GM23248 (cell line): ENCODE data around the gene C4A. TPM values are rescaled to one million over a fixed set of nuclear protein-coding genes. Genes with fewer than 3 reads are reported as not detected.

Experiments used
- DNase-seq: peaks from one replicate; pipeline ENCODE4 v3.0.0-alpha.2; 2015
- H2AFZ ChIP-seq: fragments of 200-600 bp; sonication (generic); 2 replicates; pipeline ENCODE4 v1.6.1; 2016; ENCODE audit warnings: antibody characterized with exemption
- H3F3A ChIP-seq: fragments of 200-600 bp; sonication (generic); 2 replicates; pipeline ENCODE4 v1.6.1; 2016; ENCODE audit warnings: mild to moderate bottlenecking, antibody characterized with exemption, mixed run types; ENCODE audit not compliant: insufficient read depth
- H3K27ac ChIP-seq: fragments of 200-600 bp; sonication (generic); 2 replicates; pipeline ENCODE4 v1.5.1; 2016; ENCODE audit warnings: mild to moderate bottlenecking
- H3K27me3 ChIP-seq: fragments of 200-600 bp; sonication (generic); replicated peaks from 2 replicates; pipeline ENCODE4 v1.6.1; 2016; ENCODE audit warnings: mild to moderate bottlenecking; ENCODE audit not compliant: insufficient read depth
- H3K36me3 ChIP-seq: fragments of 200-600 bp; sonication (generic); 2 replicates; pipeline ENCODE4 v1.6.1; 2016; ENCODE audit warnings: low read depth, mild to moderate bottlenecking
- H3K4me1 ChIP-seq: fragments of 200-600 bp; sonication (generic); 2 replicates; pipeline ENCODE4 v1.6.1; 2016; ENCODE audit warnings: mild to moderate bottlenecking; ENCODE audit not compliant: insufficient read depth
- H3K4me2 ChIP-seq: fragments of 200-600 bp; sonication (generic); one replicate; pipeline ENCODE4 v1.6.1; 2016; ENCODE audit warnings: mild to moderate bottlenecking; ENCODE audit not compliant: unreplicated experiment
- H3K4me3 ChIP-seq: fragments of 200-600 bp; sonication (generic); 2 replicates; pipeline ENCODE4 v1.5.1; 2016; ENCODE audit warnings: mild to moderate bottlenecking
- H3K79me2 ChIP-seq: fragments of 200-600 bp; sonication (generic); 2 replicates; pipeline ENCODE4 v1.6.1; 2016; ENCODE audit warnings: mild to moderate bottlenecking; ENCODE audit not compliant: insufficient read depth
- H3K9ac ChIP-seq: fragments of 200-600 bp; sonication (generic); 2 replicates; pipeline ENCODE4 v1.6.1; 2016; ENCODE audit warnings: mild to moderate bottlenecking
- H3K9me2 ChIP-seq: fragments of 200-600 bp; sonication (generic); 2 replicates; pipeline ENCODE4 v1.6.1; 2016; ENCODE audit warnings: mixed run types, mild to moderate bottlenecking, moderate library complexity; ENCODE audit not compliant: insufficient read depth
- H3K9me3 ChIP-seq: fragments of 200-600 bp; sonication (generic); one replicate; pipeline ENCODE4 v1.6.1; 2017; ENCODE audit warnings: low read depth
- H4K20me1 ChIP-seq: fragments of 200-600 bp; sonication (generic); 2 replicates; pipeline ENCODE4 v1.6.0; 2016; ENCODE audit not compliant: insufficient read depth
- EZH2 ChIP-seq: fragments of 200-600 bp; sonication (generic); IDR thresholded peaks from 2 replicates; pipeline ENCODE4 v1.6.1; 2018; ENCODE audit warnings: antibody characterized with exemption, mild to moderate bottlenecking; ENCODE audit not compliant: insufficient read depth, poor library complexity, severe bottlenecking
- EZH2phosphoT487 ChIP-seq: fragments of 200-600 bp; sonication (generic); IDR thresholded peaks from 2 replicates; pipeline ENCODE4 v1.6.1; 2018; ENCODE audit warnings: antibody characterized with exemption, moderate library complexity, mild to moderate bottlenecking, low read depth; ENCODE audit not compliant: insufficient read depth
- WGBS, 2 experiments: methylation state at CpG; one replicate each; pipeline ENCODE4 v1.1.6; 2015 to 2017; ENCODE audit warnings: low lambda C conversion rate in 2 of 2, low coverage in 1 of 2; ENCODE audit errors: missing lambda C conversion rate in 2 of 2; 5-methylcytosine and 5-hydroxymethylcytosine counted together
- in situ Hi-C: fragments of 300-500 bp; cut with MboI; formaldehyde crosslinking; loops from 2 replicates; pipeline ENCODE4 v1.15.0; 2020
- polyA plus RNA-seq: library from polyadenylated mRNA; unstranded; fragments of >200 nt; fragmentation: Nextera tagmentation; extraction: Ambion mirVana; gene quantifications from 2 replicates; pipeline ENCODE4 v1.2.1, GENCODE V29; 2016
- total RNA-seq: library from RNA; depleted of rRNA; stranded (reverse); fragments of >200 nt; shearing (Covaris generic); gene quantifications from 2 replicates; pipeline ENCODE4 v1.2.3, GENCODE V29; 2014

C4A gene
- total and polyA plus RNA-seq, 2 experiments from 2014 or later: 2.4 to 5.3 TPM

DNA sequence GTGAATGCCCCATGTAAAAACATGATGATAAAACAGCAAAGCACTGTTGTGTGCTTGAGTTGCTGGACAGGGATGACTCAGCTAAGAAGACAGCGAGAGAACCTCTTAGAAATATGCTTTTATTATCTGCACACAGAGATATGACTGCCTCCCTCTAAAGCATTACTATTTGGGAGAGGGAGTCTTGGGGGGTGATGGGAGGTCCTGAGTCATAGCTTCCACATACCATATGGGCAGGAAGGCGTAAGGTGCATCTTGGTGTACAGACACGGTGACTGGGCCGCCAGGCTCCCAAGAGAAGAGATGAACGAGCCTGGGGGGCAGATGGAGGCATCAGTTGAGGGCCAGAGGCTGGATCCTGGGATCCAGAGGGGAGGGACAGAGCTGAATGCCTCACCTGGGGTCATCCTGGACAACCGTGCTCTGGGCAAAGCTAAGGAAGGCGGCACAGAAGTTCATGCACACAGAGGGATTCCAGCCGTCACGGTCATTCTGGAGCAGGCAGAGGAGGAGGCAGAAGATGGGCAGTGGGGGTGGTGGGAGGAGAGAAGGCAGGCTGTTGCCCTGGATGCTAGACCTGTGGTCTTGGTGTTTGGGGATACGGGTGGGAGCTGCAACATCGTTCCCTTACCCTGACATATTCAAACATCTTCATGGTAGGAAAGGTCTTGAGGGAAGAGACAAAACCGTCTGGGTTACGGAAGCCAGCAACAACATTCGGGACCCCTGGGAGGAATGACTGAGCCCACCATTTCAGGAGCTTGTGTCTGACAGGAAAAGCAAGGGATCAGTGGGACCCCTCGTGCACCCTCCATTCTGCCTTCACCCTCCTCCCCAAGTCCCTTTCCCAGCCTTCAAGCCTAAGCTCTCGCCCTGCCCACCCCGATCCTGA, 11.9 kb upstream of the C4A start:
- H2AFZ ChIP-seq: no peak overlapping the region
- H3K79me2 ChIP-seq: peaks cover 53% of the 10 kb centered on the region
- H3K4me3 ChIP-seq: peak overlapping the region; percentile 90
- H3K4me1 ChIP-seq: peaks cover 13% of the 10 kb centered on the region
- TF ChIP-seq EZH2 (no peak), EZH2phosphoT487 (no peak)
- H4K20me1 ChIP-seq: no peaks in the 10 kb centered on the region
- DNase-seq: peak; percentile 56
- H3K36me3 ChIP-seq: peaks cover 15% of the 10 kb centered on the region; the same call in 1 of the 2 replicates
- 63 to 68% methylated on average over 17 of the region's 17 CpGs for WGBS, 2 experiments
- peaks cover 23% of the 10 kb centered on the region for H3F3A ChIP-seq
- H3K9me2 ChIP-seq: no peaks in the 10 kb centered on the region
- no peaks in the 10 kb centered on the region for H3K27me3 ChIP-seq
- in situ Hi-C loops: no loop called here
- no peaks in the 10 kb centered on the region for H3K9me3 ChIP-seq
- peak overlapping the region; percentile 94 for H3K4me2 ChIP-seq
- peak overlapping the region; percentile 96 for H3K27ac ChIP-seq
- H3K9ac ChIP-seq: peak overlapping the region; percentile 99

DNA sequence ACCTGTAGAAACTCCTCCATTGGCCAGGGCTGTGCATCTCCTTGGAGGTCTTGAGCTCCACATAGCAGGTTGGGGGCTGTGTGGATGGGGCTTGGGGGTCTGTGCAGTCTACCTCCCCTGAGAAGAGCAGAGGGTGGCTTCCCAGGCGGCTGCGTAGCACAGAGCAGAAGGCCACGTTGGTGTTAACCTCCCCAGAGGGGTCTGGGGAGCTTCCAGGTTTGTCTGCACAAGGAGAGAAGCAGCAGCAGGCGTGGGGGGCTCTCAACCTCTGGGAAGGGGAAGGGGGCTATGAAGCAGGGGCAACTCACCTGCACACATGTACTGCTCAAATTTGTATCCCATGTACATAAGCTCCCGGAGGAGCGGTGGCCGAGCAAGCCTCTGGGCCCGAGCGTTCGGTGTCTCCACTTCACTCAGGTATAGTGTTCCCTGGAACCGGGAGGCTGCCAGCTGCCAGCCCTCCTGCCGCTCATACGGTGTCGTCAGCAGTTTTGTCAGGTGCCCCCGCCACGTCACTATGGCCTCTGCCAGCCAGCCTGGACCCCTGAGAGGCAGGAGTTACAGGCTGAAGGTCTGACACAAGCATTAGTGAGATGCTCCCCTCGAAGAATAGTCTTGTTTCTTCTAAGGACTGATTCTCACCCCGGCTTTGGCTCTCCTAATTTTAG, 11.1 kb upstream of the C4A start:
- Histone ChIP-seq H4K20me1 (no peaks in the 10 kb centered on the region), H2AFZ (no peak overlapping the region), H3K9me3 (no peaks in the 10 kb centered on the region), H3K9me2 (no peaks in the 10 kb centered on the region), H3K4me3 (peak overlapping the region; percentile 90), H3F3A (peaks cover 23% of the 10 kb centered on the region), H3K4me1 (peaks cover 13% of the 10 kb centered on the region), H3K36me3 (peaks cover 11% of the 10 kb centered on the region; the same call in 1 of the 2 replicates), H3K4me2 (peak overlapping the region; percentile 94), H3K9ac (peak overlapping the region; percentile 99), H3K79me2 (peaks cover 57% of the 10 kb centered on the region), H3K27ac (peak overlapping the region; percentile 96), H3K27me3 (no peaks in the 10 kb centered on the region)
- in situ Hi-C loops: no loop called here
- TF ChIP-seq EZH2: no peak
- TF ChIP-seq EZH2phosphoT487: no peak
- DNase-seq: peak; percentile 16
- 52 to 61% methylated on average over 18 of the region's 18 CpGs for WGBS, 2 experiments

DNA sequence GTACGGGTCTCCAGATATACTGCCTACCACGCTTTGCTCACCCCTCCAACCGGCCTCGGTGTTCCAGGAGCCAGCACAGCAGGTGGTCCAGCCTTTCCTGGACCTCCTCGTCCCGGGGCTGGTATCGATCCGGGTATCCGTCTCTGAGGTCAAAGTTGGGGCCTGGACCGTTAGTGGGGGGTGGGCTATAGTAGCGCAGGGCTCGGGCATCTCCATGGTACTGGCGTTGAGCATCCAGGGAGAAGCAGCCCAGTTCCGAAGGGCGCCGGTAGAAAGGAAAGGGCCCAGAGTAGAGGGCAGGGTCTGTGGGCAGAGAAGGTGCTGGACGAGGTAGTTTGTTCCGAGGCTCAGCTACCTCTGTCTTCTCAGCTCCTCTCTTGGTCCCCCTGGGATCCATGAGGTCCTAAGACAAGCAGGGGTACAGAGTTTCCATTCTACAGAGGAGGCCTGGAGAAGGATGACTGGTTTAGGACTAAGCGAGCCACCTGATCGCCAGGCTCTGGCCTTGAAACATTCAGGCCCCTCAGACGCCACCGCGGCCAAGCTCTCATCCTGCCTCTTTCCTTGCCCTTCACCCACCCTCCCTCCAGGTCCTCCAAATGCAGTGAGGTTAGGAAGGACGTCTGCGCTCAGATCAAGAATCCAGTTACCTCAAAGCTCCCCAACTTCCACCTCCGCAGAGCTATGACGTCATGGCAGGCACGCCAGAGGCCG, 10.4 kb upstream of the C4A start:
- no peak for DNase-seq
- H4K20me1 ChIP-seq: no peaks in the 10 kb centered on the region
- H3K4me2 ChIP-seq: peak overlapping the region; percentile 94
- peaks cover 57% of the 10 kb centered on the region for H3K79me2 ChIP-seq
- in situ Hi-C loops: no loop called here
- H3F3A ChIP-seq: peaks cover 23% of the 10 kb centered on the region
- peaks cover 9% of the 10 kb centered on the region; the same call in 1 of the 2 replicates for H3K36me3 ChIP-seq
- H3K9ac ChIP-seq: peak overlapping the region; percentile 99
- H3K9me2 ChIP-seq: no peaks in the 10 kb centered on the region
- H3K4me3 ChIP-seq: peak overlapping the region; percentile 90
- H2AFZ ChIP-seq: peak overlapping the region; percentile 60
- no peaks in the 10 kb centered on the region for H3K27me3 ChIP-seq
- no peaks in the 10 kb centered on the region for H3K9me3 ChIP-seq
- WGBS, 2 experiments: 14 to 17% methylated on average over 29 of the region's 29 CpGs
- TF ChIP-seq EZH2 (no peak), EZH2phosphoT487 (no peak)
- H3K27ac ChIP-seq: peak overlapping the region; percentile 96
- peaks cover 13% of the 10 kb centered on the region for H3K4me1 ChIP-seq
